SIG-M5 (cell line): ENCODE measurements around the gene GPR132.
"Not testable (repeated sequence)": the region's sequence is repeated elsewhere in the genome, so short reads cannot be mapped to it uniquely, and the experiment has no call there.

ENCODE experiments used
- DNase-seq: peaks from one replicate; lab custom pipeline; 2025; lab: John Stamatoyannopoulos, UW

Gene GPR132

GRCh38 chr14:105075379-105076295, 10.4 kb upstream of the GPR132 start:
- no peak for DNase-seq

- DNase-seq, result no peak
These were observed 9.4 kb upstream of the GPR132 start for GRCh38 chr14:105074601-105075053.

GRCh38 chr14:105073720-105074600, 8.7 kb upstream of the GPR132 start:
- DNase-seq, result no peak

DNA sequence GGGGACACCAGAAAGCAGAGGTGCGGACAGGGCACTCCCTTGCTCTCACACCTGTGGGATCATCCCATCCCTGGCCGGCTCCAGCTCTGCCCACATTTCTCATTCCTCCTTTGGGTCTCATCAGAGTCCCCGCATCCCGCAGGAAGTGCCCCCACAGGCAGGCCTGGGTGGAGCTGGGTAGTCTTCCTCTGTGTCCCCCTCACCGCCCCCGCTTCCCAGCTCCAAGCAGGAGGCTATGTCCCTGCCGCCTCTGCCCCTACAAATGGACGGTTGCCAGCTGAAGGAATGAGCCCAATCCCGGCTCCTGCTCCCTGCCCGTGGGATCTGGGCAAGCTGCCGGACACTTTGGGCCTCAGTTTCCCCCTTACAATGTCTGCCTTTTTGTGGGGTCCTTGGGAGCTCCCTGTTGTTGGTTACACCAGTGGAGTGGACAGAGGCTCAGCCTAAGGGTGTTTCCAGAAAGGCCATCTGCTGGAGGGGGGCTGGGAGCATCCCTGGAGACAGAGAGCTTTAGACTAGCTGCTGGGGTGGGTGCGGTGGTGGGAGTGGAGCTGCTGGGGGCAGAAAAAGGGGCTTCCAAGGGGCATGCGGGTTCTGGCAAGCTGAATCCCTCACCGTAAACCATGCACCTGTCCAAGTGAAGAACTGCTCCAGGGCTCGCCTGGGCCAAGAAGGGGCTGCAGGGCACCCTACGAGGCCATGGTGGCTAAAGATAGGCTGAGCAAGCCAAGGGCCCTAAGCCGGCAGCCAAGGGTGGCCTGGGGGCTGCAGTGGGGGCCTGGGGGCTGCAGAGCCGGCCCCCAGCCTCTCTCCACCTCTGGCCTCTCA, 7.9 kb upstream of the GPR132 start:
- no peak for DNase-seq

- no peak for DNase-seq
These were observed 7.2 kb upstream of the GPR132 start for GRCh38 chr14:105072381-105072861.

DNA sequence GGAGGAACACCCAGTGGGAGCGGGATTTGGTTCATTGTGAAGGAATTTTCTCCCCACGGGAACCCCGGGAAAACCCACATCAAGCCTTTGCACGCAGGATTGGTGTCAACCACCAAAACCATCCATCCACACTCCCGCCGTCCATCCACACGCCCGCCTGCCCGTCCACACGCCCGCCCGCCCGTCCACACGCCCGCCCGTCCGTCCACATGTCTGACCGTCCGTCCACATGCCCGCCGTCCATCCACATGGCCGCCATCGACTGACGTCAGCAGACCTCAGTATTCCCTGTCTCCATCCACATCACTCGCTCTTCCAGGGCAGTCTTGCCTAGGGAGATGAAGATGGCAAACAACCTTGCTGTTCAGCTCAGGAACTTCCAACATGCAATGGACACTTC, 6.7 kb upstream of the GPR132 start:
- DNase-seq, result no peak

- no peak for DNase-seq
These were observed 6.1 kb upstream of the GPR132 start for GRCh38 chr14:105071326-105071725.

- no peak for DNase-seq
These were observed 5.5 kb upstream of the GPR132 start for GRCh38 chr14:105070760-105071137.

- no peak for DNase-seq
These were observed 4.9 kb upstream of the GPR132 start for GRCh38 chr14:105069871-105070759.

- no peak for DNase-seq
These were observed 4.3 kb upstream of the GPR132 start for GRCh38 chr14:105069522-105069870.

GRCh38 chr14:105068818-105069217, 3.6 kb upstream of the GPR132 start:
- no peak for DNase-seq

GRCh38 chr14:105067969-105068301, 2.7 kb upstream of the GPR132 start:
- DNase-seq, result no peak

- DNase-seq, result no peak
These were observed 2.1 kb upstream of the GPR132 start for GRCh38 chr14:105067140-105067968.

- no peak for DNase-seq
These were observed 1.2 kb upstream of the GPR132 start for GRCh38 chr14:105066240-105067071.

- no peak for DNase-seq
These were observed 498 bp downstream of the GPR132 start for GRCh38 chr14:105064721-105065143.

- DNase-seq, result no peak
These were observed 1.2 kb downstream of the GPR132 start for GRCh38 chr14:105064001-105064400.

- not testable (repeated sequence) for DNase-seq
These were observed 1.7 kb downstream of the GPR132 start for GRCh38 chr14:105063506-105063905.

GRCh38 chr14:105063056-105063455, 2.2 kb downstream of the GPR132 start:
- DNase-seq, result no peak

DNA sequence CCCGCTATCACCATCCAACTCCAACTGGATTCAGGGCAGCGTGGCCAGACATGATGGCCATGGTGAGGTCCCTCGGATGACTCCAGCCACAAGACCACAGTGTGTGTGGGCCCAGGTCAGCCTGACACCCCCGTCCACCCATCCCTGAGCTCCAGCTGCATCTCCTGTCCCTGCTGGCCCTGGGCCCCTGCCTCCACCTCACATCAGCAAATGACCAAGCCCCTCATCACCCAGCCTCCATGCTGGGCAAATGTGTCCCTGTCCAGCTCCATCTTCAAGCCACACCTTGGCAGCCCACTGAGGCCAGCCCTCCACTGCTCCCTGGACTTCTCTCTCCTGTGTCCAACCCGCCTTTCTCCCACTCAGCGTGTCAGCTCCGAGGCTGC, 3.2 kb downstream of the GPR132 start:
- no peak for DNase-seq
